Natural killer cell treated with Interleukin-12 subunit alpha and Interleukin-12 subunit beta and Interleukin-15 and Interleukin-18, amount 100 ng/mL, for 72 hours (primary cell): Measurements from ENCODE around the gene PHACTR3. TPM values are rescaled to one million over a fixed set of nuclear protein-coding genes. Genes with fewer than 3 reads are reported as not detected.

ENCODE experiments used
- ATAC-seq, 2 donors: fragments of 150-1000 bp; cut with Tn5 transposase in 1 of 2; sonication (Bioruptor Pico), chemical (Tn5 transposase) in 1 of 2; 2 replicates each; pipeline ENCODE4 v1.10.0; 2021
- DNase-seq: peaks from one replicate; pipeline ENCODE4 v3.0.0; 2022; ENCODE audit warnings: low spot score
- H3K27ac Mint-ChIP-seq, 2 donors: 1 replicate in 1 of 2; 2 replicates in 1 of 2; pipeline ENCODE4 v1.8.0; 2022; ENCODE audit warnings: mixed read lengths in 2 of 2, mild to moderate bottlenecking in 1 of 2, moderate library complexity in 1 of 2
- H3K27me3 Mint-ChIP-seq, 2 donors: 1 replicate in 1 of 2; 2 replicates in 1 of 2; pipeline ENCODE4 v1.8.0; 2022; ENCODE audit warnings: mixed read lengths in 2 of 2
- H3K36me3 Mint-ChIP-seq: one replicate; pipeline ENCODE4 v1.8.0; 2022; ENCODE audit warnings: mixed read lengths
- H3K4me1 Mint-ChIP-seq, 2 donors: 1 replicate in 1 of 2; 2 replicates in 1 of 2; pipeline ENCODE4 v1.8.0; 2022; ENCODE audit warnings: low read depth in 2 of 2, mixed read lengths in 2 of 2, mild to moderate bottlenecking in 1 of 2
- H3K4me3 Mint-ChIP-seq: one replicate; pipeline ENCODE4 v1.8.0; 2022; ENCODE audit warnings: mixed read lengths
- H3K9me3 Mint-ChIP-seq: 2 replicates; pipeline ENCODE4 v1.8.0; 2022; ENCODE audit warnings: mixed read lengths
- total RNA-seq, 2 donors: library from RNA; stranded (reverse); gene quantifications; one replicate each; pipeline ENCODE4 v1.2.3, GENCODE V29; 2022

The PHACTR3 gene
- total RNA-seq, 2 donors from 2014 or later = not detected

- peaks cover 12% of the 10 kb centered on the region for H3K36me3 Mint-ChIP-seq
- H3K27me3 Mint-ChIP-seq = peaks cover 15 to 17% of the 10 kb centered on the region in 2 donors
- ATAC-seq = no peak
- DNase-seq = no peak
- H3K27ac Mint-ChIP-seq = no peak overlapping the region
- H3K9me3 Mint-ChIP-seq = peaks cover 8% of the 10 kb centered on the region
- H3K4me1 Mint-ChIP-seq = no peaks in the 10 kb centered on the region
- no peak overlapping the region for H3K4me3 Mint-ChIP-seq
These were observed 58.6 kb downstream of the PHACTR3 start for GRCh38 chr20:59662856-59663512.

- no peak overlapping the region for H3K4me3 Mint-ChIP-seq
- H3K36me3 Mint-ChIP-seq = peaks cover 6% of the 10 kb centered on the region
- peaks cover 4% of the 10 kb centered on the region for H3K9me3 Mint-ChIP-seq
- no peak overlapping the region for H3K27ac Mint-ChIP-seq
- peaks cover 15 to 17% of the 10 kb centered on the region in 2 donors for H3K27me3 Mint-ChIP-seq
- DNase-seq (no peak), ATAC-seq (no peak)
- H3K4me1 Mint-ChIP-seq = no peaks in the 10 kb centered on the region
These were observed 59.2 kb downstream of the PHACTR3 start for GRCh38 chr20:59663513-59664060.

- no peaks in the 10 kb centered on the region for H3K4me1 Mint-ChIP-seq
- no peak for DNase-seq
- no peak overlapping the region for H3K4me3 Mint-ChIP-seq
- H3K27me3 Mint-ChIP-seq = peaks cover 15 to 17% of the 10 kb centered on the region in 2 donors
- ATAC-seq = no peak
- peaks cover 2% of the 10 kb centered on the region for H3K9me3 Mint-ChIP-seq
- H3K36me3 Mint-ChIP-seq = no peaks in the 10 kb centered on the region
- H3K27ac Mint-ChIP-seq = no peak overlapping the region
These were observed 60.1 kb downstream of the PHACTR3 start for GRCh38 chr20:59664421-59664941.

DNA sequence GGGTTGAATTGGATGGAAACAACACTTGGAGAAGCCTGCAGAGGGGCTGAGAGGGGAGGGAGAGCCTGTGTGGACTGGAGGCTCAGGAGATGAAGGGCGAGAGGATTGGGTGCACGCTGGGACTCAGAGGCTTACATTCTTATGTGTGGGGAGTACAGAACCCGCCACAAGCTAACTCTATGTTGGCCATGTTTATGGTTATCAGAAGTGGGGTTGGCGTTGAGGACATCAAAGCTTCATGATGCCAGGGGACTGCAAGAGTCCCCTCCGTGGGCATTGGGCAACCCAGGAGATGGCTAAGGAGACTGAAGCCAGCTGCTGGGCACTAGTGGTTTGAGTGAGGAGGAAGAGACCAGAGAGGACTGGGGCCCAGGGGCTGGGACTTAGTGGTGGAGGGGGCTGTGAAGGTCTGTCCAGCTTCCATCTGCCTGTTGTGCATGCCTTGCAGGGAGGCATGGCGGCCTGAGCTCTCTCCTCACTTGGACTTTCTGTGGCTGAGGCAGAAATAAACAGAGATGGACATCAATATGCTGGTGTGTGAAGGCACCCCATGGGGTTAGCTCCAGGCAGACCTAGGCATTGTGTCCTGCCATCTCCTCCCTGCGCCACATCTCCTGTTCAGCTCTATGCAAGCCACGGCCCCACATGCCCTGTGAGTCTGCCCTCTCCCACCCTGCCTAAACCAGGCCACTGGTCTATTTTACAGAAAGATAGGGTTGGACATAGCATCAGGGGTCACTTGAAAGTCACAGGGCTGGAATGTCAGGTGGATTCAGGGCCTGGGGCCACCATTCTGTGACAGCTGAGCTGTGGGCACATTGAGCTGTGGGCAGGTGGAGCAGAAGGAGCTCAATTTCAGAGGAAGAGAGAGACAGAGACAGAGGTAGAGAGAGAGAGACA lies 61.6 kb downstream of the PHACTR3 start:
- Mint-ChIP-seq H3K4me3 (no peak overlapping the region), H3K27me3 (peaks cover 18 to 23% of the 10 kb centered on the region in 2 donors), H3K27ac (no peak overlapping the region), H3K36me3 (no peaks in the 10 kb centered on the region), H3K4me1 (no peaks in the 10 kb centered on the region), H3K9me3 (no peaks in the 10 kb centered on the region)
- ATAC-seq (no peak), DNase-seq (no peak)

GRCh38 chr20:59666586-59666985 lies 62.2 kb downstream of the PHACTR3 start:
- no peaks in the 10 kb centered on the region for H3K9me3 Mint-ChIP-seq

DNA sequence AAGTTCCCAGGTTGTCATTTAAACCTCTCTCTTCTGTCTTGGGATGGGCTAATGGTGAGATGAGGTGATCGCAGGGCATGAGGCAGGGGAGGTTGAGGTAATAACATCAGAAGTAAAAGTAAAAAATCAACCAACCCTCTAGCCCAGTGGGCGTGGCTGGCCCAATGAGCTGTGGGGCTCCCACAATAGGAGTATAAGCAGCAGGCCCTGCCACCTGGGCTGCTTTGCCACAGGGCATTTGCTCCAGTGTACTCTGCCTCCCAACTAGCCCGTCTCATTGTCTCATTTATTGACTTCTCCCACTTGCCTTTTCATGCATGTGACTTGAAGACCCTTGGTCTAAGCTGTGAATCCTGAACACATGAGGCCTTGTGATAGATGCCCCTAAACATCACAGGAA lies 62.8 kb downstream of the PHACTR3 start:
- no peak overlapping the region for H3K27ac Mint-ChIP-seq
- no peaks in the 10 kb centered on the region for H3K9me3 Mint-ChIP-seq
- DNase-seq (no peak), ATAC-seq (no peak)
- no peak overlapping the region for H3K4me3 Mint-ChIP-seq
- H3K27me3 Mint-ChIP-seq = peaks cover 16 to 19% of the 10 kb centered on the region in 2 donors
- H3K4me1 Mint-ChIP-seq = no peaks in the 10 kb centered on the region
- H3K36me3 Mint-ChIP-seq = no peaks in the 10 kb centered on the region

More at GRCh38 chr20:59666586-59666985, 62.2 kb downstream of the PHACTR3 start:
- peaks cover 19 to 23% of the 10 kb centered on the region in 2 donors for H3K27me3 Mint-ChIP-seq
- H3K4me1 Mint-ChIP-seq = no peaks in the 10 kb centered on the region
- no peak overlapping the region for H3K27ac Mint-ChIP-seq
- no peak overlapping the region for H3K4me3 Mint-ChIP-seq
- no peak for ATAC-seq
- no peaks in the 10 kb centered on the region for H3K36me3 Mint-ChIP-seq
- DNase-seq = no peak

DNA sequence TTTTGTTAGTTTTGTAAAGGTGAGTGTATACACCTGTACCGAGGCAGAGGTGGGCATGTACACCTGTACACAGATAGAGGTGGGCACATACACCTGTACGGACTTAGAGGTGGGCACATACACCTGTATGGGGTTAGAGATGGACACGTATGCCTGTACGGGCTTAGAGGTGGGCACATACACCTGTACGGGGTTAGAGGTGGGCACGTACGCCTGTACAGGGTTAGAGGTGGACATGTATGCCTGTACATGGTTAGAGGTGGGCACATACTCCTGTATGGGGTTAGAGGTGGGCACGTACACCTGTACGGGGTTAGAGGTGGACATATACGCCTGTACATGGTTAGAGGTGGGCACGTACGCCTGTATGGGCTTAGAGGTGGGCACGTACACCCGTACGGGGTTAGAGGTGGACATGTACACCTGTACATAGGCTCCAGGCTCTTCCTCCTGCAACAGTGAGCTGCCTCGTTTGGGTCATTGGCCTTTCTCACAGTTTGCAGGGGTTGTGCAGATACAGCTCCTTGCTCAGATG lies 63.7 kb downstream of the PHACTR3 start:
- DNase-seq (no peak), ATAC-seq (no peak)
- H3K9me3 Mint-ChIP-seq = no peaks in the 10 kb centered on the region
- no peak overlapping the region for H3K4me3 Mint-ChIP-seq
- H3K27ac Mint-ChIP-seq = no peak overlapping the region
- H3K4me1 Mint-ChIP-seq = no peaks in the 10 kb centered on the region
- peaks cover 14% of the 10 kb centered on the region in 2 donors for H3K27me3 Mint-ChIP-seq
- H3K36me3 Mint-ChIP-seq = no peaks in the 10 kb centered on the region

DNA sequence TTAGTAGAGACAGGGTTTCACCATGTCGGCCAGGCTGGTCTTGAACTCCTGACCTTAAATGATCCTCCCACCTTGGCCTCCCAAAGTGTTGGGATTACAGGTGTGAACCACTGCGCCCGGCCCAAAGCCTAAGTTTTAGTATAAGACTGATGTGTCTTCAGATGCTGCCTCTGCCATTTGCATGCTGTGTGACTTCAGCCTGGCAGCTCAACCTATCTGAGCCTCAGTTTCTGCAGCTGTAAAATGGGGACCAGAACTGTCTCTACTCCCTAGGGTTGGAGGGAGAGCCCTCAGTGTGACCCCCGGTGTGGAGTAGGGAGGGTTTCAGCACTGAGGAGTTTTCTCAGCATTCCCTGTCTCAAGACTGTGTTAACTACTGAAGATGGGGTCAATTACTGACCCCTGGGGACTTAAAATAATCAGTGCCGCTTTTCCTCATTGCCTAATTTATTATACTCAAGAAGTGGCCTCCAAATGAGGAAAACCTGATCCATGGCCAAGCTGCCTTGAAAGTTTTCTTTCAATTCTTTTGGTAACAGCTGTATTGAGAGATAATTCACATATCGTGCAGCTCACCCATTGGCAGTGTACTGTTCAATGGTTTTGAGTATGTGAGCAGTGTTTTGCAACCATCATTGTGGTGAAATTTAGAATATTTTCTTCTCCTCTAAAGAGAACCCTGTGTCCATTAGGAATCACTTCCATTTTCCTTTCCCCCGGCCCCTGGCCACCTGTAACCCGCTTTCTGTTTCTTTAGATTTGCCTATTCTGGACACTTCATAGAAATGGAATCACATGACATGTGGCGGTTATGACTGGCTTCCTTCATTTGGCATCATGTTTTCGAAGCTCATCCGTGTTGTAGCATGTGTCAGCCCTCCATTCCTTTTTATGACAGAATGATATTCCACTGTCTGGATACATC lies 64.8 kb downstream of the PHACTR3 start:
- no peak for ATAC-seq
- Mint-ChIP-seq H3K9me3 (no peaks in the 10 kb centered on the region), H3K27me3 (peaks cover 14% of the 10 kb centered on the region in 2 donors), H3K4me1 (no peaks in the 10 kb centered on the region), H3K36me3 (no peaks in the 10 kb centered on the region), H3K27ac (no peak overlapping the region), H3K4me3 (no peak overlapping the region)
- DNase-seq = no peak

DNA sequence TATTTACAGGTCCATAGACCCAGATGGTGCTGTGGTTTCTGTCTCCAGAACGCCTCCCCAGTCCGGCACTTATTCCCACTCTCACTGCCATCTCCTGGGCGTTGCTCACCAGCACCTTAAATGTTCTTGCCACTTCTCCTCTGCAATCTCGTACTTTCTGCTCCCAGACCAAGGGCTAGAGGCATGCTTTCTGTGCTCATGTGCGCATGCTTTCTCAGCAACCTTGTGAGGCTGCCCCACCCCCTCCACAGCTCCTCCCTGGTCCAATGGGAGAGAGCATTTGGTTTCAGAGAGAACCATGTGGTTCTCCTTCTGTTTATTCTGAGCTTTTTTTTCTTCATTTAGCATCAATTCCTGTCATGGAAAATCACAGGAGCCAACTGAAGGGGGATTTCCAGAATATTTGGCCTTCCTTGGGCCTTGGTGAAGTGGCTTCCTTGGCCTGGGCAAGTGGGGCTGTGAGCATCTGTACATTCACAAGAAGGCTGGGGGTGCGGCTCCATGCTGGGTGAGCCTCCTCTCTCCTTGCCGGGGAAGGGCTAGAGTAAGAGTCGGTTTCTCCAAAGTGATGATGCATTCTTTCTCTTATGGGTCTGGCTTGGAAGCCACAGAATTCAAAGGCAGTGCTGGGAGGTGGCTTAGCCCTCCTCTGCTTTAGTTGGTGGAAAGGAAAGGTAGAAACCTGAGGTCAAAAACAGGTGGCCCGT lies 66.6 kb downstream of the PHACTR3 start:
- no peak overlapping the region for H3K4me3 Mint-ChIP-seq
- H3K9me3 Mint-ChIP-seq = no peaks in the 10 kb centered on the region
- DNase-seq = no peak
- no peak for ATAC-seq
- peaks cover 6 to 11% of the 10 kb centered on the region in 2 donors for H3K27me3 Mint-ChIP-seq
- no peaks in the 10 kb centered on the region for H3K36me3 Mint-ChIP-seq
- no peaks in the 10 kb centered on the region for H3K4me1 Mint-ChIP-seq
- no peak overlapping the region for H3K27ac Mint-ChIP-seq

GRCh38 chr20:59671661-59672471 lies 67.5 kb downstream of the PHACTR3 start:
- no peak for DNase-seq
- no peak overlapping the region for H3K4me3 Mint-ChIP-seq

GRCh38 chr20:59672576-59672975 lies 68.2 kb downstream of the PHACTR3 start:
- H3K9me3 Mint-ChIP-seq = no peaks in the 10 kb centered on the region
- no peak overlapping the region for H3K27ac Mint-ChIP-seq
- H3K4me3 Mint-ChIP-seq = no peak overlapping the region
- no peaks in the 10 kb centered on the region for H3K36me3 Mint-ChIP-seq
- ATAC-seq (no peak), DNase-seq (no peak)
- H3K27me3 Mint-ChIP-seq = peaks cover 15 to 18% of the 10 kb centered on the region in 2 donors
- no peaks in the 10 kb centered on the region for H3K4me1 Mint-ChIP-seq

More at GRCh38 chr20:59671661-59672471, 67.5 kb downstream of the PHACTR3 start:
- H3K4me1 Mint-ChIP-seq = no peaks in the 10 kb centered on the region
- H3K27me3 Mint-ChIP-seq = peaks cover 10 to 11% of the 10 kb centered on the region in 2 donors
- no peaks in the 10 kb centered on the region for H3K9me3 Mint-ChIP-seq
- H3K27ac Mint-ChIP-seq = no peak overlapping the region
- no peaks in the 10 kb centered on the region for H3K36me3 Mint-ChIP-seq
- no peak for ATAC-seq
